A549 (cell line): ENCODE measurements around the gene PGM2. TPM values are rescaled to one million over a fixed set of nuclear protein-coding genes. Genes with fewer than 3 reads are reported as not detected.

ENCODE experiments used
- ATAC-seq, 2 experiments: fragments of 200-7000 bp in 1 of 2; fragments of >200 bp in 1 of 2; cut with Nextera tagmentation in 1 of 2; cut with Tn5 transposase in 1 of 2; 3 replicates each; pipeline versions ENCODE4 v1.8.0 to v1.9.1; 2018 to 2020; ENCODE audit warnings: mild to moderate bottlenecking in 1 of 2, moderate library complexity in 1 of 2
- CTCF ChIA-PET: fragments of 300-600 bp; sonication (Branson Sonifier 250); formaldehyde crosslinking; extraction: SDS; loops from one replicate; lab custom pipeline; 2021; ENCODE audit warnings: antibody characterized with exemption, inconsistent platforms; lab: Yijun Ruan, JAX
- POLR2A ChIA-PET: fragments of 350-600 bp; formaldehyde crosslinking; extraction: SDS; loops from one replicate; lab custom pipeline; 2021; ENCODE audit warnings: antibody characterized with exemption, inconsistent platforms; lab: Yijun Ruan, JAX
- DNase-seq, 2 experiments: peaks; one replicate each; pipeline versions ENCODE4 v3.0.0 to v3.0.0-alpha.2; 2011 to 2016; ENCODE audit warnings: low read depth in 1 of 2, low spot score in 1 of 2
- FAIRE-seq: peaks from 2 replicates; lab custom pipeline; 2011; peaks lifted over from hg19 to GRCh38; lab: Jason Lieb, UNC
- H3K27ac ChIP-seq, 2 experiments: fragments of >200 bp; sonication (Bioruptor Twin); formaldehyde crosslinking; 3 replicates each; pipeline ENCODE4 v1.5.1; 2016 to 2017
- H3K4me1 ChIP-seq: fragments of >200 bp; sonication (Bioruptor Twin); formaldehyde crosslinking; 3 replicates; pipeline ENCODE4 v1.6.1; 2016
- H3K4me2 ChIP-seq: fragments of >200 bp; sonication (Bioruptor Twin); formaldehyde crosslinking; 3 replicates; pipeline ENCODE4 v1.6.1; 2016
- H3K4me3 ChIP-seq: fragments of >200 bp; sonication (Bioruptor Twin); formaldehyde crosslinking; 3 replicates; pipeline ENCODE4 v1.5.1; 2016
- H3K9me3 ChIP-seq: fragments of >200 bp; sonication (Bioruptor Twin); formaldehyde crosslinking; 3 replicates; pipeline ENCODE4 v1.6.1; 2016
- ATOH8 ChIP-seq: fragments of 250-450 bp; sonication (Bioruptor Pico); IDR thresholded peaks from 2 replicates; pipeline ENCODE4 v1.5.0; 2020; ENCODE audit warnings: low read depth, mild to moderate bottlenecking, moderate library complexity
- CEBPB ChIP-seq, 2 experiments: fragments of >200 bp in 1 of 2; sonication (Bioruptor Twin) in 1 of 2; formaldehyde crosslinking in 1 of 2; IDR thresholded peaks; 2 replicates each; pipeline ENCODE4 v1.6.1; 2012 to 2016
- E2F6 ChIP-seq: IDR thresholded peaks from 2 replicates; pipeline ENCODE4 v1.6.1; 2012; ENCODE audit warnings: low read depth, borderline replicate concordance
- EHMT2 ChIP-seq: fragments of 200-600 bp; sonication (generic); IDR thresholded peaks from 2 replicates; pipeline ENCODE4 v1.6.1; 2016; ENCODE audit warnings: antibody characterized with exemption, low read depth, mild to moderate bottlenecking, moderate library complexity
- ELK1 ChIP-seq: fragments of 150-350 bp; IDR thresholded peaks from 2 replicates; pipeline ENCODE4 v1.6.1; 2014; ENCODE audit warnings: low read depth, mild to moderate bottlenecking, low read length
- FOSL2 ChIP-seq, 2 experiments: fragments of 450-650 bp in 1 of 2; fragments of >200 bp in 1 of 2; sonication (Bioruptor Twin) in 1 of 2; formaldehyde crosslinking; IDR thresholded peaks; 2 replicates each; pipeline versions ENCODE4 v1.5.0 to v1.6.1; 2016 to 2020; ENCODE audit warnings: mild to moderate bottlenecking in 1 of 2, moderate library complexity in 1 of 2
- HDAC2 ChIP-seq: fragments of 200-600 bp; sonication (generic); IDR thresholded peaks from 2 replicates; pipeline ENCODE4 v1.6.1; 2016
- HOXA7 ChIP-seq: fragments of 250-450 bp; sonication (Bioruptor Pico); IDR thresholded peaks from 2 replicates; pipeline ENCODE4 v1.5.0; 2020; ENCODE audit warnings: mild to moderate bottlenecking, moderate library complexity
- MAZ ChIP-seq: fragments of 150-350 bp; IDR thresholded peaks from 2 replicates; pipeline ENCODE4 v1.6.1; 2014; ENCODE audit warnings: antibody characterized with exemption, low read depth, low read length, borderline replicate concordance
- NFE2L2 ChIP-seq: fragments of 150-350 bp; conservative IDR thresholded peaks from 2 replicates; pipeline ENCODE4 v1.6.1; 2014; ENCODE audit warnings: low read length
- PBX3 ChIP-seq: IDR thresholded peaks from 2 replicates; pipeline ENCODE4 v1.6.1; 2012
- PHF8 ChIP-seq: fragments of 200-600 bp; sonication (generic); IDR thresholded peaks from 2 replicates; pipeline ENCODE4 v1.6.1; 2016; ENCODE audit warnings: low read depth, mild to moderate bottlenecking, antibody characterized with exemption, moderate library complexity, borderline replicate concordance
- RAD21 ChIP-seq, 2 experiments: fragments of >200 bp in 1 of 2; sonication (Bioruptor Twin) in 1 of 2; formaldehyde crosslinking in 1 of 2; IDR thresholded peaks in 1 of 2; conservative IDR thresholded peaks in 1 of 2; 2 replicates in 1 of 2; 3 replicates in 1 of 2; pipeline ENCODE4 v1.6.1; 2012 to 2018; ENCODE audit warnings: inconsistent platforms in 1 of 2
- REST ChIP-seq: fragments of 200-600 bp; sonication (generic); IDR thresholded peaks from 2 replicates; pipeline ENCODE4 v1.6.1; 2016; ENCODE audit warnings: antibody characterized with exemption, mild to moderate bottlenecking, moderate library complexity
- SREBF2 ChIP-seq: fragments of 450-650 bp; IDR thresholded peaks from 2 replicates; pipeline ENCODE4 v1.6.1; 2014; ENCODE audit warnings: mild to moderate bottlenecking, moderate library complexity
- TP53 ChIP-seq: fragments of 250-450 bp; sonication (Bioruptor Pico); IDR thresholded peaks from 2 replicates; pipeline ENCODE4 v1.5.0; 2021; ENCODE audit warnings: mild to moderate bottlenecking, moderate library complexity
- ZC3H11A ChIP-seq: fragments of 450-650 bp; IDR thresholded peaks from 2 replicates; pipeline ENCODE4 v1.6.1; 2014; ENCODE audit warnings: antibody characterized with exemption, mild to moderate bottlenecking
- ZFP36 ChIP-seq: fragments of 450-650 bp; IDR thresholded peaks from 2 replicates; pipeline ENCODE4 v1.6.1; 2014; ENCODE audit warnings: borderline replicate concordance; ENCODE audit not compliant: partially characterized antibody
- ZNF302 ChIP-seq: fragments of 250-450 bp; sonication (Bioruptor Pico); IDR thresholded peaks from 2 replicates; pipeline ENCODE4 v1.9.0; 2021; ENCODE audit warnings: inconsistent platforms, mild to moderate bottlenecking, moderate library complexity
- ZSCAN20 ChIP-seq: fragments of 250-450 bp; sonication (Bioruptor Pico); IDR thresholded peaks from 2 replicates; pipeline ENCODE4 v1.8.0; 2022; ENCODE audit warnings: mild to moderate bottlenecking, moderate library complexity
- WGBS: methylation state at CpG from one replicate; pipeline ENCODE4 v1.1.6; 2017; ENCODE audit errors: missing lambda C conversion rate; 5-methylcytosine and 5-hydroxymethylcytosine counted together
- polyA plus RNA-seq, 4 experiments: library from polyadenylated mRNA; depleted of rRNA in 3 of 4; stranded (reverse); fragments of >200 nt; fragmentation: RNase III in 1 of 4; extraction: RNeasy Plus Mini Kit Qiagen cat#74134 plus additional on column Dnase treatment in 1 of 4; gene quantifications; 2 replicates in 3 of 4; 3 replicates in 1 of 4; pipeline ENCODE4 v1.2.3, GENCODE V29; 2011 to 2017

PGM2 gene
- polyA plus RNA-seq, 2 of the 4 experiments (the other 2 are of a cell fraction), result 11.4 to 17.0 TPM

- POLR2A ChIA-PET, result no interaction called here
- 83% methylated on average over 1 of the region's 1 CpG for WGBS
- H3K4me1 ChIP-seq, result peaks cover 13% of the 10 kb centered on the region; the same call in 2 of the 3 replicates
- no peaks in the 10 kb centered on the region for H3K9me3 ChIP-seq
- H3K4me2 ChIP-seq, result peak overlapping the region; percentile 94
- DNase-seq (no peak), FAIRE-seq (no peak), ATAC-seq (no peak)
- no peak overlapping the region for H3K27ac ChIP-seq
- no peak overlapping the region for H3K4me3 ChIP-seq
- TF ChIP-seq TP53 (CRISPR knock-in tag), result no peak
- no peak for TF ChIP-seq ZNF302 (CRISPR knock-in tag)
- TF ChIP-seq ZSCAN20 (CRISPR knock-in tag), result no peak
- TF ChIP-seq ATOH8 (CRISPR knock-in tag), result no peak
- TF ChIP-seq ELK1, result no peak
- no peak for TF ChIP-seq RAD21 (conservative IDR thresholded peaks at IDR 0.05 in 1 of 2, IDR thresholded peaks at IDR 0.05 in 1 of 2)
- TF ChIP-seq REST, result no peak
- TF ChIP-seq SREBF2, result no peak
- TF ChIP-seq PHF8, result no peak
- no peak for TF ChIP-seq PBX3
- TF ChIP-seq HOXA7 (CRISPR knock-in tag), result no peak
- TF ChIP-seq EHMT2, result no peak
- CTCF ChIA-PET, result interaction anchor here (1.7 kb wide), 1 partner anchor 151 kb away, joined by 5 read pairs; no protein-coding TSS in a partner anchor
These were observed 1.4 kb downstream of the PGM2 start for GRCh38 chr4:37827802-37828321.

GRCh38 chr4:37828843-37829242 is 2.4 kb downstream of the PGM2 start:
- Histone ChIP-seq H3K27ac (no peak overlapping the region), H3K4me2 (no peak overlapping the region), H3K9me3 (no peaks in the 10 kb centered on the region), H3K4me1 (peaks cover 13% of the 10 kb centered on the region; the same call in 2 of the 3 replicates), H3K4me3 (no peak overlapping the region)
- TF ChIP-seq CEBPB (IDR thresholded peaks at IDR 0.05) (no peak), NFE2L2 (no peak), E2F6 (no peak), ZC3H11A (no peak), ZFP36 (no peak), MAZ (no peak), FOSL2 (IDR thresholded peaks at IDR 0.05) (no peak), FOSL2 (CRISPR knock-in tag; IDR thresholded peaks at IDR 0.05) (no peak), HDAC2 (no peak)
- no peak for DNase-seq
- no peak for ATAC-seq
- ChIA-PET CTCF (no interaction called here), POLR2A (no interaction called here)
- FAIRE-seq, result no peak
- 91% methylated on average over 3 of the region's 3 CpGs for WGBS
